NCI-H2081 treated with DMSO at 0.1 percent for 48 hours (cell line): ENCODE data around the gene GBX1.

Experiments
- DNase-seq: peaks from one replicate; lab custom pipeline; 2025; lab: John Stamatoyannopoulos, UW

The GBX1 gene

DNA sequence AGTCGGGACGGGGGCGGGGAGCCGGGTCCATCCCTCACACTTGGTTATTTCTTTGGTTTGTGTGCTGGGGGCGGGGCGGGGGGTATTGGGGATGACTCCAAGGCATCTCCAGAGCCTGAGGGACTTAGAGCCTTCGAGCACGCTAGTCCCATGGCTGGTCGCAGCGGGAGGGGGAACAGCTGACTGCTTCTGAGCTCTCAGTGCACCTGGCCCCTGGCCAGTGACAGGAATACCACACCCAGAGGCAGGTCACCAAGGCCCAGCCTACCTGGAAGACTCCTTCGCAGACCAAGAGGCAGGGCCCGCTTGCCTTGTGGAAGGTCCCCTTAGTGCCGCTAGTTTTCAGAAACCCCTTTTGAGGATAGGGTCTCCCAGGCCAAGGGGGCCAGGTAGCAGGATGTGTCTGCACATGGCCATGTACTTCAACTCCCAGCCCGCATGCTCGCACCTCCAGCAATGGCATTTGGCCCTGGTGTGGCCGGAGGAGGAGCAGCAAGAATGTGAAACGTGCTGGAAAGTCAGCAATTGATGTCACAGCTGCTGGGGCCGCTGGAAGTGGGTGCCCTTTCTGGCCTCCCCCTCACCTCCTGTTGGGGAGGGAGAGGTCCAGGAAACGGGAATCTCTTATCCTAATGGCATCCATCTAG is 40.9 kb downstream of the GBX1 start:
- DNase-seq: no peak

DNA sequence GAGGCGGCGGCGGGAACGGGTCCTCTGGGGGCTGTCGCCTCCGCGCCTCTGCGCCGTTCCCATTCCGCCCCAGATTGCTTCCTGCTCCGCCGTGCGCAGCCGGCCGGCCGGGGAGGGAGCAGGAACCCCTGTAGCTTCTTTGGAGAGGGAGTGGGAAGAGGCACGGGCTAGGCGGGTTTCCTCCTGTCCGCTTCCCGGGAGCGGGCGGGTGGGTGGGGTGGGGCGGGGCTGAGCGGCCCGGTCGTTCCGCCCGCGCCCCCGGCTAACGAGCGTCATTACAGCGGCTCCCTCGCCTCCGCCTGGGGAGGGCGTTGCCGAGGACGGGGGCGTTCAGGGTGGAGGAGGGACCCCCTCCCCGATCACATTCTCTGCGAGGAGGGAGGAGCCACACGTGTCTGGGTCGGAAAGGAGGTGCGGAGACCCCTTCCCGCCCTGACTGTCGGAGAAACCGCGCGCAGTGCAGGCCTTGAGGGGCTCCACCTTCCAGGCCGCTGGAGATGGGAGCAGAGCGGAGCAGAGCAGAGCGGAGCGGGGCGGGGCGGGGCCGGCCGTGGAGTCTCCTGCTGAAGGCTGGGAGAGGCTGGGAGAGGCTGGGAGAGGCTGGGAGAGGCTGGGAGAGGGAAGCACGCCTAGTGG is 41.5 kb downstream of the GBX1 start:
- no peak for DNase-seq

DNA sequence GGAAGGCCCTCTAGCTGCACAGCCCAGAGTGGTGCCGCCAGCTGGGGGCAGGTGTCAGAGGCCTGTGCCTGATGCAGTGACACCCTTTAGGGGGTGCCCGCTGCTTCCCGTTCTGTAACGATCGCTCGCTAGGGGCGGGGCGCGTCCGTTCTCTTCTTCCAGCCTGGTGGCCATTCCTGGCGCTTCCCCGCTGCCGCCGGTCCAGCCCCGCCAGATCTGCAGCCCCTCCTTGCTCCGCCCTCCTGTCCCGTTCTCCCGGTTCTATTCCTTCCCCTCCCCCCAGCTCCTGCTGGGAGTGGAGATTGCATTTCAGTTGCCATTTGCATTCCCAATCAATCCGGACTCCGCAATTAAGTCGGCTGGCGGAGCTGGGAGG is 42.0 kb downstream of the GBX1 start:
- no peak for DNase-seq

DNA sequence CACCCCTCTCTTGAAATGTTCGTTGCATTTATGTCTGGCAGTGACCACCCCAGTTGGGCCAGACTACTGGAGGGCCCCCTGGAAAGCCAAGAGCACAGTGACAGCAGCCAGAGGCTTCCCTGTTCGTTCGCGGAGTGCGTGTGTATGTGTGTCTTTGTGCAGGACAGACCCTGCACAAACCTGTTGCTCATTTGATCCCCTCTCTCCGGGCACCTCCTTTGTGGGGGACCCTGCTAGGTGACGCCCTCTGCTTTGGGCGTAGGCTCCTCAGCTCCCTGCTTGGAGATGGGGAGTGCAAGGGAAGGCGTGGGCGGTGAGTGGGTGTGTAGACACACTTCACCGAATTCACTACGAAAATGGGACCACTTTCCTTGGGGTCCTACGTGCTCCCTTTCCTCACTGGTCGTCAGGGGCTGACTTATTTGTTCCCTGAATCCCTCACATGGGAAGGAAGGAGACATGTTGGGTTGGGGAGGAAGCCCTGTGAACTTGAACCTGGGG is 42.5 kb downstream of the GBX1 start:
- DNase-seq: no peak

DNA sequence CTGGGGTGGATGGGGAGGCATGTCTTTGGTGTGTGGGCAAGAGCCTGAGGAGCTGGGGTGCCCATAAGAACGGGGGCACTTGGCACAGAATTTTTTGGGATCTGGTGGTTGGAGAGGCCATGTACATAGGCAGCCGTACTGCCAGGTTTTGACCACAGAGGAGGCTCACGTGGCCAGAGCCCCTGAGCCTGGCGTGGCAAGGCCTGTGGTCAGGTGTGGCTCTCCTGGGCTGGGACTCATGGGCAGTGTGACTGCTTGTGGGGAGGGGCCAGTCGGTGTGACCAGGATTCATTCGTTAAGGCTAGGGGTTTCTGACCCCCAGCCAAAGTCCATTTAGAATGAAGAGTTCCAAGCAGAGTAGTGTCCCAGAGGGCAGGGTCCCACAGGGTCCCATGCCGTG is 43.0 kb downstream of the GBX1 start:
- no peak for DNase-seq

DNA sequence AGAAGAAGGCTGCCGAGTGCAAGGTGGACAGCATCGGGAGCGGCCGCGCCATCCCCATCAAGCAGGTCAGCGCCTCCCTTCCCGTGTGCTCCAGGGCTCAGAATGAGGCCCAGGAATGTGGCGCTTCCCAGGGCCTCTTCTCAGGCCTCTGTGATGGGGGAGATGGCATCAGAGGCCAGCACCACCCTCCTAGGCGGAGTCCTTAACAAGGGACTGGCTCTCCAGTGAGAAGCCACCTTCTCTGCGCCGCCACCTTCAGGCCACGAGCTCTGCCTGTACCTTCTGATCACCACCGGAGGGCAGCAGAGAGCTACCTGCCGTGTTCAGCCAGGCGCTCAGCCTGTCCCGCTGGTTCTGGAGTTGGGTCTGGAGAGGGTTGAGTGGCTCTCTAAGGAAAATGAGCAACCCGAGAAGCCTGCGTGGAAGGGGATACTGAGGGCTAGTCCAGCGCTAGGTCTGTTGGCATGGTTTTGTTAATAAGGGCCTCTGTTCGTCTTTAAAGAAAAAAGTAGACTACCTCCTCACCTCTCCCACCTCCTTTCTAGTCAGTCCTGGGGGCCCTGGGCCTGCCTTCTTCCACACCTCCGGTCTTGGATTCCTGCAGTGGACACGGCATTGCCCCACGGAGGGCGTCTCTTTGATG is 43.6 kb downstream of the GBX1 start:
- DNase-seq: no peak

DNA sequence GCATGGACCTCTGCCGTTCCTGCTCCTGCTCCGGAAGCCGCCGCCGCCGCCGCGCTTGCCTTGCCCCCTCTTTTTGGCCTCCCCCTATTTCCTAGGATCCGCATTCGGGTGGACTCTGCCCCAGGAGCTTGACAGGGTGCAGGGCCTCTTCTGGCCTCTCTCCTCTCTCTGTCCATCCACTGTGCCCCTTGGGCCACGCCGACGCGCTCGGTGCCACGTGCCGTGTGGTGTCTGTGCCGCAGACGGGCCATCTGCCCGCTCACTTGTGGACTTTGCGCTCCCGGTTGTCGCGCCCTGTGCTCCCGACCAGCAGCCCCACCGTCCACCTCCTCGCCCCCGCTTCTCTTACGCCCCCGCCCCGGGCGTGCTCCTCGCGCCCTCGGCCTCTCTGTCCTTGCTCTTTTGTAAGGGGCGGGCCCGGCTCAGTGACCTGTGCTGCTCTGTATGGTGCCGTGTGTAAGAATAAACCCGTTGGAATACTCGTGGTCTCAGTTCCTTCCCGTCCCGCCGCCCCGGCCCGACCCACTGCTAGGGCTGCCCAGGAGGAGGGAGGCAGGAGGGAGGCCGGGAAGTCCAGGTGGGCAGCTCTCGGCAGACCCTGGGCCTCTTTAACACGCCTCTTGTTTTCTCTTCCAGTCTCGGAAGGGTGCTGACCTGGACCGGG is 44.2 kb downstream of the GBX1 start:
- no peak for DNase-seq

DNA sequence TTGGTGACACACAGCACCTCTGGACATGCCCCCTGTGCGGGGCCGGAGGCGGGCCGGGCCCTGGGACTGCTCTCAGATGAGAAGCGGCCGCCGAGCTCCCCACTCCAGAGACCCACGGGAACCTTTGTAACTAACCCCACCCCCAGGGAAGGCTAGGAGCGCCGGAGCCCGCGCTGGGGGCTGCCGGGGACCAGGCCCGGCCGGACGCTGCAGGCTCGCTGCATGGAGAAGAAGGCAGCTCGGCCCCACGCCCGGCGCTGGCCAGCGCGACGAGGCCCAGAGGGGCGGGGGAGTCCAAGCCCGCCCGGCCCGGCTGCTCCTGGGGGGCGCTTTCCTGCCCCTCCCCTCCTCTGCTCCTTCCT is 44.7 kb downstream of the GBX1 start:
- DNase-seq: no peak

DNA sequence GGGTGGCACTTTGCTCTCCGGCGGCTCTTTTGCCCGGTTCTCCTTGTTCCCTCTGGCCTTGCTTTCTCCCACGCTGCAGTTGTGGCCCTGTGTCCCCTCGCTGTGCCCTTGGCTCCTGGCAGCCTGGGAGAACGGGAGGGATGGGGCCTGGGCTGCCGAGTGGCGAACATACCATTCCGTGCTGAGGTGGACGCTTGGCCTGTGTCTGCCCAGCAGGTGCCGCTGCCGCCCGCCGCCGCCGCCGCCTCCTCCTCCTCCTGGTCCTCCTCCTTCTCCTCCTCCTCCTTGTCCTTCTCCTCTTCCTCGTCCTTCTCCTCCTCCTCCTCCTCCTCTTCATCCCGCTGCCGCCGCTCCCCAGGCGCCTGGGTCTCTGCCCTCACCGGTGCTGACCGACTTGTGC is 45.2 kb downstream of the GBX1 start:
- DNase-seq: no peak

DNA sequence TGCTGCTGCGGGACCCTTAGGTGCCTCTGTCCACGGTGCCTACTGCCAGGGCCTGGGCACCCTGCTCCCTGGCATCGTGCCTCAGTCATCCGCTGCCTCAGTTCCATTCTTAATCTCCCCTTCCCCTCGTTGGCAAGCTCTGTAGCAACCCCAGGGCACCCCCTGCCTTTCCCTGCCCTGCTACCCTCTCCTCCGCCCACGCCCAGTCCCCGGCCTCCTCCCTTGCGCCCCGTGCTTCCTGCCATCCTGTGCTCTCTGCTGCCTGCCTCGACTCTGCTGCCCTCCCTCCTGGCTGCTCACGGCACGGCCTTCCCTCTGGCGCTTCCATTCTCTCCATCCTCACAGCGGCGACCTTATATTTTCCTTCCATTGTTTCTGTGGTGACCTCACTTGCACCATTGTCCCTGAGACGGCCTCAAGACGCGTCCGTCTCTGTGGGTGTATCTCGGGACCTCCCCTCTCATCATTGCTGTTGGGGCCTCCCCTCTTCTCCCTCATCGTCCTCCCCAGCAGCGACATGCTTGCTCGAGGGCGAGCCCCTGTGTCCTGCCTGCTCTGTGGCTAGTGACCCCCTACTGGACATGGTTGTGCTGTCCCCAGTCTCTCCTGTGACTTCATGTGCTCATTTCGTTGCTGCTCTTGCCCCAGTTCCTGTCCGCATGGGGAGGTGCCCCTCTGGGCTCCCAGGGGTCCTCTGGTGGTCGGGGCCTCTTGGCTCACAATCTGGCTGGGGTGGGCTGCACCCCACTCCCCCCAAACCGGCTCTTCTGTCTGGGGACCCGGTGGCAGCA is 45.9 kb downstream of the GBX1 start:
- DNase-seq: no peak

DNA sequence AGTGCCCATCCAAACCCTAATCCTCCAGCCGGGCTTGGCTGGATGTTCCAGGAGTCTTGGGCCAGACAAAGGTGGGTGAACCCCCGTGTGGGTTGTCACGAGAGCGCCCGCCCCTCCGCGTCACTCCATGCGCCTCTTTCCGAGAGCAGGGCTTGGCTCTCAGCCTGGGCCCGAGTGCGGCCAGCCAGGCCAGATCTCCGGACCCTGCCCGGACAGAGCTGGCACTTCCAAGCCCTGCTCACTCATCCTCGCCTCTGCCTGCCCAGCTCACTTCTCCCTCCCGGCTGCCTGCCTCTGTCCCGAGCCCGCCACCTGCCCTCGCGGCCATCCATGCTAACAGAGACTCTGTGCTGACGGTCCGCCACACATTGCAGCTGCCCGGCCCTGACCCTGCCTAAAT is 46.6 kb downstream of the GBX1 start:
- no peak for DNase-seq

DNA sequence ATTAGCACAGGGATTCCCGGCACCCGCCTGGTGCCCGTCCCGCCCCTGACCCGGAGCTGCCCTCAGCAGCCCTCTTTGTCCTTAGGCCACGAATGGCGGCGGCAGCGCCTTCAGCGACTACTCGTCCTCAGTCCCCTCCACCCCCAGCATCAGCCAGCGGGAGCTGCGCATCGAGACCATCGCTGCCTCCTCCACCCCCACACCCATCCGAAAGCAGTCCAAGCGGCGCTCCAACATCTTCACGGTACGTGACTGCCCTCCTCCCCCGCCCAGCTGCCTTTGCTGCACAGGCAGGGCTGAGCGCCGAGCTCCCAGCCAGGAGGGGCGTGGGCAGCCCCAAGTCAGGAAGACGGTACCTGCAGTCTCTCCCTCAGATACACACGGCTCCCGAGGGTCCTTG is 47.6 kb downstream of the GBX1 start:
- no peak for DNase-seq

DNA sequence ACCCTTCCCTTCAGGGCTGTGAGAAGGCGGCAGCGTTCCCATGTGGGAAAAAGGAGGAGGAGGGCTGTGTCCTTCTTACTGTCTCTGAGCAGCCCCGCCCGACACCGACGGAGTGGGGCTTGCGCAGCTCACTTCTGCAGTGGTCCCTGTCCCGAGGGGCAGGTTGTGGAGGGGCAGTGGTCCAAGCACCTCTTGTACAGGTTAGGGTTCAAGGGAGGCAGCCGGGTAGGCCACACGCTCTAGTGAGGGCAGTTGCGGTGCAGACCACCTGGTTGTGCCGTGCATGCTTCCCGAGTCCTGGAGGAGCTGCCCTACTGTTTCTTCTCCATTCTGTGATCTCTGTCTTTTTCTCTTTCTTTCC is 48.5 kb downstream of the GBX1 start:
- DNase-seq: no peak

DNA sequence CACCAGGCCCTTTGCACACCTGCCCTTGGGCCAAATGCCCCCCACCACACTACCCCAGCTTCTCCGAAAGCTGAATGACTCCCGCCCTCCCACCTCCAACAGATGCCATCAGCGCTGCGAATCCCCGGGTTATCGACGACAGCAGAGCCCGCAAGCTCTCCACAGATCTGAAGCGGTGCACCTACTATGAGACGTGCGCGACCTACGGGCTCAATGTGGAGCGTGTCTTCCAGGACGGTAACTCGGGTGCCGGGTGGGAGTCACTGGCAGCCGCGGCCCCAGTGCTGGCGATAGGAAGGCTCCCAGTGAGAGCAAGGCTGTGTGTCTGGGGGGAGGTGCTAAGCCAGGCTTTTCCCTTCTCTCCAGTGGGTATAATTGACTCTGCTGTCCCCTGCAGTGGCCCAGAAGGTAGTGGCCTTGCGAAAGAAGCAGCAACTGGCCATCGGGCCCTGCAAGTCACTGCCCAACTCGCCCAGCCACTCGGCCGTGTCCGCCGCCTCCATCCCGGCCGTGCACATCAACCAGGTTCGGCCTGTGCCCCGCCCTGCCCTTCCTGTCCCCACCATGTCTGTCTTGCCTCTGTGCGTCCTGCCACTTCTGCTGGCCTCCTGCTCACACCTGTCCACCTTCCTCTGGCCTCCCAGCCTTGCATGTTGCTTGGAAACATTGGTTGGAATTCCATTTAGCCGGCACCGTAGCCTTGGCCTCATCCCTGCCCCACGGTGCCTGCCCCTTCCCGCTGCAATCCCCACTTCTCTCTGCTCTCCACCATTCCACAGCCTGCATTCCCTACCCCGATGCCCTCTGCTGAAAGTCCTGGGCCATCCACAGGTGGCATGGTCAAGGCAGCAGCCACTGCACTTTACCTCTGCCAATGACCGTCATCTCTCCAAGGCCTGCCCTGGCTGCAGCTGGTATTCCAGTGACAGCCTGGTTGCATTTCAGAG is 49.1 kb downstream of the GBX1 start:
- no peak for DNase-seq

DNA sequence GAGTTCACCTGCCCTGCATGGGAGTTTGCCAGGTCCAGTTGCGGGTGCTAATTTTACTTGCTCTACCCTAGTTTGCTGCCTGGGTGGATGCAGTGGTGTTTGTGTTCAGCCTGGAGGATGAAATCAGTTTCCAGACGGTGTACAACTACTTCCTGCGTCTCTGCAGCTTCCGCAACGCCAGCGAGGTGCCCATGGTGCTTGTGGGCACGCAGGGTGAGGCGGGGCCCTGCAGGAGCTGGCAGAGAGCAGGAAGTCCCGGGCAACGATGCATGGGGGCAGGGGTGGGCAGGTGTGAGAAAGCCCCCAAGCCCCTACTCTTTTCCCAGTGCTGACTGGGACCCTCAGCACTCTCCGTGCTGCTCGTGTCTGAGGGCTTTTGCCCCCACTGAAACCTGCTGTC is 49.9 kb downstream of the GBX1 start:
- DNase-seq: no peak

DNA sequence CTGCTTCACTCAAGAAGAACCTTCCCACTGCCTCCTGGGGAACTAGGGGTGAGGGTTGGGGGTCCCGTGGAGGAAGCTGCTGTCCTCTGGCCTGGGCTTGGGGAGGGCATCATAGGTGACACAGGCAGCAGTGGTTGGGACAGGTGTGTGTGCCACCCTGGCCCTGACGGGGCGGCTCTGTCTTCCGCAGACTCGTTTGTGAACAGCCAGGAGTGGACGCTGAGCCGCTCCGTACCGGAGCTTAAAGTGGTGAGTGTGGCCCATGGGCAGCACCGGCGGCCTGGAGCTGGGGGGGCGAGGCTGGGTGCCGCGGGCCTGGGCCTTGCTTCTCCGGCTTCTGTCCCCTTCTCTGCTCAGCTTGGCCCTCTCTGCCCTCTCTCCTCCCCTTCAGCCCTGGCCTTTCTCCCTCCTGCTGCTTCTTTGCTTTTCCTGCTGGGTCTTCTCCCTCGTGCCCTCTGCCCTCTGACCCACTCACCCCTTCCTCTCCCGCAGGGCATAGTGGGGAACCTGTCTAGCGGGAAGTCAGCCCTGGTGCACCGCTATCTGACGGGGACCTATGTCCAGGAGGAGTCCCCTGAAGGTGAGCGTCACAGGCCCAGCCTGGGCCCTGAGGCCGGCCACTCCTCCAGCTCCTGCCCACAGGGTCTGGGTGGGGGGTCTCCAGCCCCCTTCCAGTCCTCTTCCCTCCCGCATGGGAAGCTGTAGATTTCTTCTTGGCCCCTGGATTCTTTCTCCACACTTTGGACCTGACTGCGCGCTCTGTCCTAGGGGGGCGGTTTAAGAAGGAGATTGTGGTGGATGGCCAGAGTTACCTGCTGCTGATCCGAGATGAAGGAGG is 50.7 kb downstream of the GBX1 start:
- DNase-seq: no peak

DNA sequence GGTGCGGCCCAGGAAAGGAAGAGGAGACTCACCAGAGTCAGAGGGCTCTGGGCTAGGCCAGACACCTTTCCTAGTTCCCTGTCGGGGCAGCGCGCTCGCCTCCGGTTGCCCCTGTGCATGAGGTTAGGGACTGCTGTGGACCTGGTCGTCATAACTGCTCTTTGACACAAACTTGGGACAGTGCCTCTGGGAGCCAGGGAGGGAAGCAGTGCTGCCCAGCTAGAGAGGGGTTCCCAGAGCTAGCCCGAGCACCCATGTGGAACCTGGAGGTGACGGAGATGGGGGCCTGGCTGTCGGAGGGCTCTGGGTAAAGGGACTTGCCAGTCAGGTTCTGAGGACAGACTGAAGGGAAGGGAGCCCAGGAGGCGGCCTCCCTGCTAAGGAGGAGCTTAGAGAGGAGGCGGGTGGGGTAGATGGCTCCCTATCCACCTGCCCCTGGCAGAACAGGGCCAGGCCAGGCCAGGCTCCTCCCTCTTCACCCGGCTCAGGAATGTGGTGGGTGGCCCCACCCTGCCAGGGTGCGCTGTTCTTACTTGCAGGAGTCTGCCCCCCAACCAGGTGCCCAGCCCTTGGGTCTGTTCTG is 51.6 kb downstream of the GBX1 start:
- DNase-seq: no peak

DNA sequence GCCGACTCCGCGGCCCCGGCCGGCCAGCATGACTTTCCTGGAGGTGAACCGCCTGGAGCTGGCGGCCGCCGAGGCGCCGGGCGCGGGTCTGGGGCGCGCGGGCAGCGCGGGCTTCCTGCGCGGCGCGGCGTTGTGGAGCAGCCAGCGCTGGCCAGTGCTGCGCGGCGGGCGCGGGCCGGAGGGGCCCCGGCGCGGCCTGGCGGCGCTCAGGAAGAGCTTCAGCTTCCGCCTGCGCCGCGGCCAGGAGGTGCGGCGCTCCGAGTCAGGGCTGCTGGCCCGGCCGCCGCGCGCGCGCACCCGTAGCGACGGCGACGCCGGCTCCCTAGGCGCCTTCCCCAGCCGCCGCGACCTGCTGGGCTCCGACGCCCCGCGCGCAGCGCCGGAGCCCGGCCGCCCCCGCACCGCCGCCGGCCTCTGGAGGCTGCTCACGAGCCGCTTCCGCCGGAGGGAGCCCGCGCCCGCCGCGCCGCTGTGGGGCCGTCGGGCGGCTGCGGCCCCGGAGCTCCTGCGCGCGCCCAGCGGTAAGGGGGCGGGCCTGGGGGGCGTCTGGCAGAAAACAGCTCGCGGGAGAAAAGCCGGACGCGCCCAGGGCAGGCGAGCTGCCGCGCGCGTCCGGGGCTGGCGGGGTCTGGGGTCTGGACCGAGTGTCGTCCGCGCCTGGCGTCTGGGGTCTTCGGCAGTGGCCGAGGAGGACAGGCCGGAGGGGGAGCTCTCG is 52.2 kb downstream of the GBX1 start:
- DNase-seq: no peak
